ENCODE data around the gene TAF1A. TPM values are rescaled to one million over a fixed set of nuclear protein-coding genes. Genes with fewer than 3 reads are reported as not detected.

Gene TAF1A
- total RNA-seq, 1 experiment from 2014 or later: 21.4 TPM

DNA sequence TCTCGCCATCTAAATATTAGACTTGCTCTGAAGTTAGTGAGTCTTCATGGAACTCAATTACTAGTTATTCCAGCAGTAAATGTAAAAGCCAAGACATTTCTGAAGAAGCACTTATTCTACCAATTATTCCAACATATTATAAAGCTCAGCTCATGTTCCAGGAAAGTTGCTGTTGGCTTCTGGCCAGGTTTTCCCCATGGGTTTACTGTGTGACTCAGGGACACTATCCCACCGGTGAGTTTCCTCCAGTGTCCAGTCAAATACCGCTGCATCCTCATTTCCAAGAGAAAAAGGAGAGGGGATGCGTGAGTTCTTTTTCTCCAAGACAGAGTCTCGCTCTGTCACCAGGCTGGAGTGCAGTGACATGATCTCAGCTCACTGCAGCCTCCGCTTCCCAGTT lies 32.6 kb downstream of the TAF1A start (continued):
- TF ChIP-seq, protein P1, sequence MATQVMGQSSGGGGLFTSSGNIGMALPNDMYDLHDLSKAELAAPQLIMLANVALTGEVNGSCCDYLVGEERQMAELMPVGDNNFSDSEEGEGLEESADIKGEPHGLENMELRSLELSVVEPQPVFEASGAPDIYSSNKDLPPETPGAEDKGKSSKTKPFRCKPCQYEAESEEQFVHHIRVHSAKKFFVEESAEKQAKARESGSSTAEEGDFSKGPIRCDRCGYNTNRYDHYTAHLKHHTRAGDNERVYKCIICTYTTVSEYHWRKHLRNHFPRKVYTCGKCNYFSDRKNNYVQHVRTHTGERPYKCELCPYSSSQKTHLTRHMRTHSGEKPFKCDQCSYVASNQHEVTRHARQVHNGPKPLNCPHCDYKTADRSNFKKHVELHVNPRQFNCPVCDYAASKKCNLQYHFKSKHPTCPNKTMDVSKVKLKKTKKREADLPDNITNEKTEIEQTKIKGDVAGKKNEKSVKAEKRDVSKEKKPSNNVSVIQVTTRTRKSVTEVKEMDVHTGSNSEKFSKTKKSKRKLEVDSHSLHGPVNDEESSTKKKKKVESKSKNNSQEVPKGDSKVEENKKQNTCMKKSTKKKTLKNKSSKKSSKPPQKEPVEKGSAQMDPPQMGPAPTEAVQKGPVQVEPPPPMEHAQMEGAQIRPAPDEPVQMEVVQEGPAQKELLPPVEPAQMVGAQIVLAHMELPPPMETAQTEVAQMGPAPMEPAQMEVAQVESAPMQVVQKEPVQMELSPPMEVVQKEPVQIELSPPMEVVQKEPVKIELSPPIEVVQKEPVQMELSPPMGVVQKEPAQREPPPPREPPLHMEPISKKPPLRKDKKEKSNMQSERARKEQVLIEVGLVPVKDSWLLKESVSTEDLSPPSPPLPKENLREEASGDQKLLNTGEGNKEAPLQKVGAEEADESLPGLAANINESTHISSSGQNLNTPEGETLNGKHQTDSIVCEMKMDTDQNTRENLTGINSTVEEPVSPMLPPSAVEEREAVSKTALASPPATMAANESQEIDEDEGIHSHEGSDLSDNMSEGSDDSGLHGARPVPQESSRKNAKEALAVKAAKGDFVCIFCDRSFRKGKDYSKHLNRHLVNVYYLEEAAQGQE (IDR thresholded peaks at IDR 0.05; ENCODE audit: low read depth): no peak
- no peak for TF ChIP-seq POLR2A (IDR thresholded peaks at IDR 0.05; ENCODE audit: borderline replicate concordance, extremely low read depth, insufficient read depth, insufficient read length)
- TF ChIP-seq CEBPB (IDR thresholded peaks at IDR 0.05; ENCODE audit: low read depth): no peak
- no peak for TF ChIP-seq POLR2AphosphoS5 (IDR thresholded peaks at IDR 0.05; ENCODE audit: low read depth, low read length)
- TF ChIP-seq ZFX (IDR thresholded peaks at IDR 0.05): no peak
- TF ChIP-seq RAD21 (IDR thresholded peaks at IDR 0.05; ENCODE audit: low read depth): no peak
- TF ChIP-seq SRF (IDR thresholded peaks at IDR 0.05; ENCODE audit: low read depth): no peak
- no peak for TF ChIP-seq TCF7L2 (IDR thresholded peaks at IDR 0.05; ENCODE audit: borderline replicate concordance, extremely low read depth, insufficient read depth, insufficient read length)
- TF ChIP-seq EZH2 (IDR thresholded peaks at IDR 0.05): no peak
- no peak for TF ChIP-seq ATF3 (IDR thresholded peaks at IDR 0.05)
- no peak for TF ChIP-seq FOSL1 (IDR thresholded peaks at IDR 0.05; ENCODE audit: low read depth)
- TF ChIP-seq EGR1 (IDR thresholded peaks at IDR 0.05; ENCODE audit: low read depth): no peak
- TF ChIP-seq EZH2phosphoT487 (IDR thresholded peaks at IDR 0.05; ENCODE audit: borderline replicate concordance): no peak

Measured in HCT116 (cell line).